HCT116 (cell line): Measurements from ENCODE around the gene HNRNPH1.

ENCODE experiments used
- SP1 ChIP-seq: IDR thresholded peaks from 2 replicates; pipeline ENCODE4 v1.6.1; 2012; ENCODE audit warnings: low read depth
- YY1 ChIP-seq: IDR thresholded peaks from 2 replicates; pipeline ENCODE4 v1.6.1; 2011; ENCODE audit warnings: low read length, low read depth, moderate library complexity, mild to moderate bottlenecking; ENCODE audit not compliant: insufficient replicate concordance; ENCODE audit errors: extremely low read depth
- TF ChIP-seq, protein P1 (sequence below), 3 experiments: fragments of 200-600 bp in 1 of 3; sonication (generic) in 1 of 3; IDR thresholded peaks in 2 of 3; conservative IDR thresholded peaks in 1 of 3; 2 replicates each; pipeline ENCODE4 v1.5.1; 2012 to 2017; ENCODE audit warnings: low read depth in 2 of 3, low read length in 2 of 3, antibody characterized with exemption in 1 of 3, borderline replicate concordance in 1 of 3, control low read depth in 1 of 3, mild to moderate bottlenecking in 1 of 3, mixed read lengths in 1 of 3, mixed run types in 1 of 3, moderate library complexity in 1 of 3; ENCODE audit not compliant: insufficient read depth in 1 of 3

DNA sequence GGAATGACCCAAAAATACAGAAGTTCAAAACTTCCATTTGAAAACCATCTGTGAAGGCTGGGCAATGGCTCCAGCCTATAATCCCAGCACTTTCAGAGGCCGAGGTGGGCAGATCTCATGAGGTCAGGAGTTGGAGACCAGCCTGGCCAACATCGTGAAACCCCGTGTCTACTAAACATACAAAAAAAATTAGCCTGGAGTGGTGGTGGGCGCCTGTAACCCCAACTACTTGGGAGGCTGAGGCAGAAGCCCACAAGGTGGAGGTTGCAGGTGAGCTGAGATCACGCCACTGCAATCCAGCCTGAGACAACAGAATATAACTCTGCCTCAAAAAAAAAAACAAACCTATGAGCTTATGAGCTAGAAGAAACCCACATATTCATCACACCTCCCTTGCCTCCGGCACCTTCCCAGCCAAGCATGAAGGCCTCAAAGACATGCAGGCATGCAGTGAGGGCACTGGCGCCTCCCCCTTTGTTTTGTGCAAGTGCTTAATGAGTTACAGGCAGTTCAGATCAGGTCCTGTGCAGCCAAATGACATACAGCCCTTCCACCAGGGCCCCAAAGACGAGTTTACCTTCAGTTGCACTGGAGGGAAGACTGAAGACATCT lies 9.9 kb downstream of the HNRNPH1 start:
- TF ChIP-seq, protein P1, sequence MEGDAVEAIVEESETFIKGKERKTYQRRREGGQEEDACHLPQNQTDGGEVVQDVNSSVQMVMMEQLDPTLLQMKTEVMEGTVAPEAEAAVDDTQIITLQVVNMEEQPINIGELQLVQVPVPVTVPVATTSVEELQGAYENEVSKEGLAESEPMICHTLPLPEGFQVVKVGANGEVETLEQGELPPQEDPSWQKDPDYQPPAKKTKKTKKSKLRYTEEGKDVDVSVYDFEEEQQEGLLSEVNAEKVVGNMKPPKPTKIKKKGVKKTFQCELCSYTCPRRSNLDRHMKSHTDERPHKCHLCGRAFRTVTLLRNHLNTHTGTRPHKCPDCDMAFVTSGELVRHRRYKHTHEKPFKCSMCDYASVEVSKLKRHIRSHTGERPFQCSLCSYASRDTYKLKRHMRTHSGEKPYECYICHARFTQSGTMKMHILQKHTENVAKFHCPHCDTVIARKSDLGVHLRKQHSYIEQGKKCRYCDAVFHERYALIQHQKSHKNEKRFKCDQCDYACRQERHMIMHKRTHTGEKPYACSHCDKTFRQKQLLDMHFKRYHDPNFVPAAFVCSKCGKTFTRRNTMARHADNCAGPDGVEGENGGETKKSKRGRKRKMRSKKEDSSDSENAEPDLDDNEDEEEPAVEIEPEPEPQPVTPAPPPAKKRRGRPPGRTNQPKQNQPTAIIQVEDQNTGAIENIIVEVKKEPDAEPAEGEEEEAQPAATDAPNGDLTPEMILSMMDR (IDR thresholded peaks at IDR 0.05 in 2 of 3, conservative IDR thresholded peaks at IDR 0.05 in 1 of 3; ENCODE audit: borderline replicate concordance in 1 of 3, insufficient read depth in 1 of 3, low read depth in 2 of 3, low read length in 2 of 3), result no peak
- no peak for TF ChIP-seq YY1
- TF ChIP-seq SP1, result no peak
